CD14-positive monocyte (primary cell): ENCODE data around the gene IL17B. TPM values are rescaled to one million over a fixed set of nuclear protein-coding genes. Genes with fewer than 3 reads are reported as not detected.

Source experiments
- DNase-seq, 3 donors: peaks; one replicate each; pipeline ENCODE4 v3.0.0-alpha.2; 2011 to 2022
- H2AFZ ChIP-seq: 2 replicates; pipeline ENCODE4 v1.6.0; 2012; ENCODE audit warnings: mild to moderate bottlenecking, low read depth, low read length, inconsistent platforms; ENCODE audit not compliant: insufficient read depth, poor library complexity, severe bottlenecking
- H3K27ac ChIP-seq, 2 donors: 1 replicate in 1 of 2; 2 replicates in 1 of 2; pipeline ENCODE4 v1.5.1; 2012 to 2013; ENCODE audit warnings: low read length in 2 of 2, control low read depth in 1 of 2, inconsistent platforms in 1 of 2, low read depth in 1 of 2, mild to moderate bottlenecking in 1 of 2
- H3K27me3 ChIP-seq, 2 donors: one replicate each; pipeline versions ENCODE4 v1.6.0 to v1.6.1; 2011 to 2013; ENCODE audit warnings: low read length in 2 of 2; ENCODE audit not compliant: control insufficient read depth in 2 of 2, insufficient read depth in 2 of 2
- H3K36me3 ChIP-seq, 2 donors: replicated peaks in 1 of 2; 1 replicate in 1 of 2; 2 replicates in 1 of 2; pipeline versions ENCODE4 v1.5.1 to v1.6.1; 2012 to 2013; ENCODE audit warnings: low read length in 2 of 2, control low read depth in 1 of 2, inconsistent platforms in 1 of 2, mild to moderate bottlenecking in 1 of 2; ENCODE audit not compliant: insufficient read depth in 2 of 2, control insufficient read depth in 1 of 2
- H3K4me1 ChIP-seq, 2 donors: 1 replicate in 1 of 2; 2 replicates in 1 of 2; pipeline versions ENCODE4 v1.5.1 to v1.6.1; 2012 to 2013; ENCODE audit warnings: low read length in 2 of 2, control low read depth in 1 of 2, inconsistent platforms in 1 of 2, mild to moderate bottlenecking in 1 of 2, moderate library complexity in 1 of 2; ENCODE audit not compliant: insufficient read depth in 2 of 2, control insufficient read depth in 1 of 2
- H3K4me2 ChIP-seq: replicated peaks from 2 replicates; pipeline ENCODE3; 2012; ENCODE audit warnings: low read length, moderate library complexity, mild to moderate bottlenecking; ENCODE audit not compliant: poor library complexity, severe bottlenecking; ENCODE audit errors: extremely low read depth
- H3K4me3 ChIP-seq, 3 experiments: fragments of 200-600 bp in 1 of 3; sonication (generic) in 1 of 3; replicated peaks in 1 of 3; 1 replicate in 2 of 3; 2 replicates in 1 of 3; pipeline ENCODE4 v1.5.1; 2011 to 2013; ENCODE audit warnings: low read length in 3 of 3, mild to moderate bottlenecking in 3 of 3, control low read depth in 2 of 3, low read depth in 2 of 3, inconsistent platforms in 1 of 3, moderate library complexity in 1 of 3
- H3K79me2 ChIP-seq: 2 replicates; pipeline ENCODE4 v1.6.0; 2012; ENCODE audit warnings: mild to moderate bottlenecking, control low read depth, inconsistent platforms, low read length, moderate library complexity; ENCODE audit not compliant: insufficient read depth
- H3K9ac ChIP-seq: 2 replicates; pipeline ENCODE4 v1.6.0; 2017; ENCODE audit warnings: low read length, mild to moderate bottlenecking; ENCODE audit not compliant: insufficient read depth, poor library complexity, severe bottlenecking
- H3K9me3 ChIP-seq, 2 donors: replicated peaks in 1 of 2; 1 replicate in 1 of 2; 2 replicates in 1 of 2; pipeline versions ENCODE4 v1.5.1 to v1.6.1; 2012 to 2013; ENCODE audit warnings: low read length in 2 of 2, control low read depth in 1 of 2; ENCODE audit not compliant: control insufficient read depth in 1 of 2, insufficient read depth in 1 of 2
- H4K20me1 ChIP-seq: 2 replicates; pipeline ENCODE4 v1.6.0; 2012; ENCODE audit warnings: mild to moderate bottlenecking, low read length, control low read depth, moderate library complexity; ENCODE audit not compliant: insufficient read depth
- H3K27ac Mint-ChIP-seq, 7 donors: one replicate each; pipeline ENCODE4 v1.8.0; 2020; ENCODE audit warnings: mild to moderate bottlenecking in 7 of 7, mixed read lengths in 7 of 7, moderate library complexity in 6 of 7, inconsistent platforms in 2 of 7
- H3K27me3 Mint-ChIP-seq, 3 donors: one replicate each; pipeline ENCODE4 v1.8.0; 2021 to 2022; ENCODE audit warnings: low read depth in 3 of 3, mild to moderate bottlenecking in 3 of 3, mixed read lengths in 3 of 3, moderate library complexity in 3 of 3, inconsistent platforms in 1 of 3
- H3K36me3 Mint-ChIP-seq, 2 donors: one replicate each; pipeline ENCODE4 v1.8.0; 2020; ENCODE audit warnings: mixed read lengths in 2 of 2, inconsistent platforms in 1 of 2, mild to moderate bottlenecking in 1 of 2
- H3K4me1 Mint-ChIP-seq: one replicate; pipeline ENCODE4 v1.8.0; 2020; ENCODE audit warnings: mild to moderate bottlenecking, mixed read lengths
- H3K4me3 Mint-ChIP-seq, 2 donors: one replicate each; pipeline ENCODE4 v1.8.0; 2020; ENCODE audit warnings: mild to moderate bottlenecking in 2 of 2, mixed read lengths in 2 of 2, moderate library complexity in 1 of 2
- H3K9me3 Mint-ChIP-seq, 7 donors: one replicate each; pipeline ENCODE4 v1.8.0; 2020 to 2022; ENCODE audit warnings: mixed read lengths in 7 of 7, mild to moderate bottlenecking in 6 of 7, moderate library complexity in 6 of 7, inconsistent platforms in 2 of 7
- CTCF ChIP-seq: fragments of 200-600 bp; IDR thresholded peaks from one replicate; pipeline ENCODE4 v1.8.0; 2022; ENCODE audit warnings: antibody characterized with exemption, mild to moderate bottlenecking
- WGBS: methylation state at CpG from one replicate; pipeline ENCODE4 v1.1.5; 2013; ENCODE audit warnings: missing lambda C conversion rate; ENCODE audit not compliant: insufficient coverage; 5-methylcytosine and 5-hydroxymethylcytosine counted together
- intact Hi-C, 2 donors: fragments of 100-400 bp; cut with micrococcal nuclease; formaldehyde crosslinking; loops; one replicate each; pipeline versions ENCODE4 v1.15.0 to v1.15.1; 2023
- polyA plus RNA-seq, 3 donors: library from polyadenylated mRNA; depleted of rRNA in 1 of 3; unstranded in 2 of 3; stranded (reverse) in 1 of 3; fragments of 300-500 nt in 2 of 3; fragments of >200 nt in 1 of 3; fragmentation: Illumina TruSeq in 2 of 3; gene quantifications; 1 replicate in 2 of 3; 2 replicates in 1 of 3; pipeline ENCODE4 v1.2.3, GENCODE V29; 2012 to 2021

The IL17B gene
- polyA plus RNA-seq, 3 donors: not detected

GRCh38 chr5:149381261-149381985, 2.3 kb upstream of the IL17B start:
- Mint-ChIP-seq H3K9me3 (peaks cover 0 to 2% (median 0%) of the 10 kb centered on the region in 7 donors), H3K36me3 (no peaks in the 10 kb centered on the region), H3K4me1 (peaks cover 4% of the 10 kb centered on the region), H3K27me3 (peaks cover 1 to 3% (median 1%) of the 10 kb centered on the region in 3 donors), H3K27ac (peak overlapping the region in 1 of 7 donors; percentile 44), H3K4me3 (no peak overlapping the region)
- intact Hi-C loops: loop anchor here (5.0 kb wide), 2 partner anchors 181 to 186 kb away; no protein-coding TSS in a partner anchor
- no peak overlapping the region for H3K4me3 ChIP-seq
- no peaks in the 10 kb centered on the region for H4K20me1 ChIP-seq
- no peak overlapping the region for H3K9ac ChIP-seq
- TF ChIP-seq CTCF: no peak
- no peak overlapping the region for H3K27ac ChIP-seq
- no peak overlapping the region for H3K4me2 ChIP-seq
- WGBS: 51% methylated on average over 6 of the region's 8 CpGs
- H3K4me1 ChIP-seq: no peaks in the 10 kb centered on the region
- H3K36me3 ChIP-seq: no peaks in the 10 kb centered on the region
- peak overlapping the region; percentile 22 for H2AFZ ChIP-seq
- no peaks in the 10 kb centered on the region for H3K79me2 ChIP-seq
- no peak for DNase-seq
- no peaks in the 10 kb centered on the region for H3K27me3 ChIP-seq
- no peaks in the 10 kb centered on the region for H3K9me3 ChIP-seq

- no peaks in the 10 kb centered on the region for H3K4me1 ChIP-seq
- Mint-ChIP-seq H3K4me1 (peaks cover 4% of the 10 kb centered on the region), H3K9me3 (peaks cover 0 to 2% (median 0%) of the 10 kb centered on the region in 7 donors), H3K36me3 (no peaks in the 10 kb centered on the region), H3K4me3 (no peak overlapping the region), H3K27ac (no peak overlapping the region), H3K27me3 (peaks cover 1 to 3% (median 1%) of the 10 kb centered on the region in 3 donors)
- H3K27ac ChIP-seq: no peak overlapping the region
- no peak overlapping the region for H3K9ac ChIP-seq
- intact Hi-C loops: loop anchor here (5.0 kb wide), 2 partner anchors 182 to 187 kb away; no protein-coding TSS in a partner anchor
- H3K27me3 ChIP-seq: no peaks in the 10 kb centered on the region
- H2AFZ ChIP-seq: no peak overlapping the region
- DNase-seq: no peak
- no peaks in the 10 kb centered on the region for H4K20me1 ChIP-seq
- no peaks in the 10 kb centered on the region for H3K79me2 ChIP-seq
- no peaks in the 10 kb centered on the region for H3K36me3 ChIP-seq
- H3K4me3 ChIP-seq: no peak overlapping the region
- no peaks in the 10 kb centered on the region for H3K9me3 ChIP-seq
- no peak overlapping the region for H3K4me2 ChIP-seq
- no peak for TF ChIP-seq CTCF
- 89% methylated on average over 9 of the region's 16 CpGs for WGBS
Observed at GRCh38 chr5:149380466-149381121, 1.5 kb upstream of the IL17B start.
